Liver (tissue), 9 donors: ENCODE results near the gene KRTAP5-3. TPM values are rescaled to one million over a fixed set of nuclear protein-coding genes. Genes with fewer than 3 reads are reported as not detected.

Experiments
- DNase-seq: peaks from one replicate; pipeline ENCODE4 v3.0.0-alpha.2; 2017; ENCODE audit warnings: low spot score
- H3K27ac ChIP-seq, 2 donors: one replicate each; pipeline ENCODE4 v1.7.0; 2013; ENCODE audit warnings: inconsistent platforms in 2 of 2, low read length in 2 of 2, control low read depth in 1 of 2, low read depth in 1 of 2, mild to moderate bottlenecking in 1 of 2
- H3K27me3 ChIP-seq, 4 donors: one replicate each; pipeline versions ENCODE4 v1.6.1 to v1.7.0; 2013; ENCODE audit warnings: low read length in 3 of 4, inconsistent platforms in 1 of 4, mild to moderate bottlenecking in 1 of 4, moderate library complexity in 1 of 4; ENCODE audit not compliant: control insufficient read depth in 4 of 4, insufficient read depth in 4 of 4
- H3K36me3 ChIP-seq, 4 donors: one replicate each; pipeline versions ENCODE4 v1.6.1 to v1.7.0; 2013; ENCODE audit warnings: low read length in 3 of 4, mild to moderate bottlenecking in 3 of 4, low read depth in 1 of 4, moderate library complexity in 1 of 4; ENCODE audit not compliant: control insufficient read depth in 4 of 4, insufficient read depth in 3 of 4
- H3K4me1 ChIP-seq, 4 donors: one replicate each; pipeline versions ENCODE4 v1.6.1 to v1.7.0; 2013; ENCODE audit warnings: low read length in 3 of 4, mild to moderate bottlenecking in 3 of 4, moderate library complexity in 1 of 4; ENCODE audit not compliant: control insufficient read depth in 4 of 4, insufficient read depth in 4 of 4
- H3K4me3 ChIP-seq, 3 donors: one replicate each; pipeline versions ENCODE4 v1.6.1 to v1.7.0; 2013; ENCODE audit warnings: low read length in 3 of 3, control low read depth in 1 of 3, low read depth in 1 of 3, mild to moderate bottlenecking in 1 of 3
- H3K9ac ChIP-seq, 2 donors: one replicate each; pipeline ENCODE4 v1.7.0; 2013; ENCODE audit warnings: low read length in 2 of 2, mild to moderate bottlenecking in 2 of 2, moderate library complexity in 2 of 2, control low read depth in 1 of 2, low read depth in 1 of 2
- H3K9me3 ChIP-seq, 4 donors: one replicate each; pipeline versions ENCODE4 v1.6.1 to v1.7.0; 2013; ENCODE audit warnings: low read length in 3 of 4; ENCODE audit not compliant: control insufficient read depth in 4 of 4
- ATF3 ChIP-seq: IDR thresholded peaks from 2 replicates; pipeline ENCODE4 v1.6.1; 2016; ENCODE audit warnings: antibody characterized with exemption
- CTCF ChIP-seq: fragments of 150-350 bp; IDR thresholded peaks from 2 replicates; pipeline ENCODE4 v1.5.1; 2017; ENCODE audit warnings: improper control_type of control experiment, low read depth, low read length; ENCODE audit not compliant: missing input control
- EGR1 ChIP-seq, 2 donors: IDR thresholded peaks; 2 replicates each; pipeline ENCODE4 v1.6.1; 2016 to 2018; ENCODE audit warnings: antibody characterized with exemption in 2 of 2, low read depth in 2 of 2
- FOXA1 ChIP-seq: IDR thresholded peaks from 2 replicates; pipeline ENCODE4 v1.6.1; 2016; ENCODE audit warnings: antibody characterized with exemption
- FOXA2 ChIP-seq: IDR thresholded peaks from 2 replicates; pipeline ENCODE4 v1.6.1; 2016; ENCODE audit warnings: antibody characterized with exemption
- HNF4A ChIP-seq, 2 donors: conservative IDR thresholded peaks; 2 replicates each; pipeline ENCODE4 v1.6.1; 2016; ENCODE audit warnings: antibody characterized with exemption in 2 of 2, mild to moderate bottlenecking in 2 of 2
- HNF4G ChIP-seq: IDR thresholded peaks from 2 replicates; pipeline ENCODE4 v1.6.1; 2016; ENCODE audit warnings: antibody characterized with exemption
- JUND ChIP-seq, 2 donors: IDR thresholded peaks; 2 replicates each; pipeline ENCODE4 v1.6.1; 2016; ENCODE audit warnings: antibody characterized with exemption in 2 of 2
- MAX ChIP-seq: IDR thresholded peaks from 2 replicates; pipeline ENCODE4 v1.6.1; 2016; ENCODE audit warnings: antibody characterized with exemption
- NR2F2 ChIP-seq: IDR thresholded peaks from 2 replicates; pipeline ENCODE4 v1.6.1; 2016; ENCODE audit warnings: antibody characterized with exemption
- REST ChIP-seq: IDR thresholded peaks from 2 replicates; pipeline ENCODE4 v1.6.1; 2016; ENCODE audit warnings: antibody characterized with exemption, mild to moderate bottlenecking
- RXRA ChIP-seq, 2 donors: IDR thresholded peaks; 2 replicates each; pipeline ENCODE4 v1.6.1; 2017 to 2018; ENCODE audit warnings: antibody characterized with exemption in 2 of 2, mild to moderate bottlenecking in 1 of 2
- SP1 ChIP-seq: IDR thresholded peaks from 2 replicates; pipeline ENCODE4 v1.6.1; 2018; ENCODE audit warnings: antibody characterized with exemption, mild to moderate bottlenecking
- TAF1 ChIP-seq: conservative IDR thresholded peaks from 2 replicates; pipeline ENCODE4 v1.6.1; 2016; ENCODE audit warnings: antibody characterized with exemption, mild to moderate bottlenecking
- YY1 ChIP-seq: IDR thresholded peaks from 2 replicates; pipeline ENCODE4 v1.6.1; 2016; ENCODE audit warnings: antibody characterized with exemption, mild to moderate bottlenecking
- ZBTB33 ChIP-seq: IDR thresholded peaks from 2 replicates; pipeline ENCODE4 v1.6.1; 2016; ENCODE audit warnings: antibody characterized with exemption
- WGBS: extraction: QIAGEN DNeasy Blood & Tissue Kit; methylation state at CpG from one replicate; pipeline ENCODE4 v1.1.7; 2013; 5-methylcytosine and 5-hydroxymethylcytosine counted together
- polyA plus RNA-seq, 2 donors: library from polyadenylated mRNA; stranded (reverse) in 1 of 2; unstranded in 1 of 2; fragments of 200-250 nt in 1 of 2; fragments of >200 nt in 1 of 2; fragmentation: Nextera tagmentation in 1 of 2; extraction: Ambion mirVana in 1 of 2; gene quantifications; one replicate each; pipeline versions ENCODE4 v1.2.1 to v1.2.3, GENCODE V29; 2013 to 2015
- total RNA-seq, 2 donors: library from RNA; depleted of rRNA; stranded (reverse); fragments of >200 nt; gene quantifications; one replicate each; pipeline ENCODE4 v1.2.3, GENCODE V29; 2014
- donor health status: healthy.
- donor health status: healthy.
- donor health status: healthy.
- donor health status: healthy.
- donor health status: healthy.

KRTAP5-3 gene
- total and polyA plus RNA-seq, 4 donors: not detected

- TF ChIP-seq JUND (IDR thresholded peaks at IDR 0.05) (no peak), REST (no peak), FOXA2 (no peak), SP1 (no peak), HNF4A (conservative IDR thresholded peaks at IDR 0.05) (no peak), ATF3 (no peak), MAX (no peak), FOXA1 (no peak), NR2F2 (no peak), RXRA (IDR thresholded peaks at IDR 0.05) (no peak), EGR1 (IDR thresholded peaks at IDR 0.05; ENCODE audit: low read depth in 2 of 2) (no peak), TAF1 (no peak), CTCF (no peak), YY1 (no peak), HNF4G (no peak)
- Histone ChIP-seq H3K9me3 (no peaks in the 10 kb centered on the region), H3K36me3 (no peaks in the 10 kb centered on the region), H3K27me3 (no peaks in the 10 kb centered on the region), H3K27ac (no peak overlapping the region), H3K4me1 (peaks cover 3 to 23% (median 16%) of the 10 kb centered on the region in 4 donors), H3K4me3 (no peak overlapping the region), H3K9ac (no peak overlapping the region)
- no peak for DNase-seq
- WGBS: 93% methylated on average over 14 of the region's 14 CpGs
Measured at GRCh38 chr11:1562469-1563148, 45.7 kb downstream of the KRTAP5-3 start.

GRCh38 chr11:1561955-1562354 is 46.3 kb downstream of the KRTAP5-3 start:
- no peaks in the 10 kb centered on the region for H3K9me3 ChIP-seq
- peaks cover 3 to 23% (median 14%) of the 10 kb centered on the region in 4 donors for H3K4me1 ChIP-seq
- TF ChIP-seq ZBTB33: no peak
- H3K4me3 ChIP-seq: no peak overlapping the region
- H3K27me3 ChIP-seq: no peaks in the 10 kb centered on the region
- WGBS: 85% methylated on average over 5 of the region's 5 CpGs
- no peak for DNase-seq
- no peaks in the 10 kb centered on the region for H3K36me3 ChIP-seq
- H3K9ac ChIP-seq: no peak overlapping the region
- H3K27ac ChIP-seq: no peak overlapping the region
